IMR-90 (cell line): Measurements from ENCODE around the gene OXER1. TPM values are rescaled to one million over a fixed set of nuclear protein-coding genes. Genes with fewer than 3 reads are reported as not detected.
A peak's percentile ranks its signal among the peaks of the same experiment; 100 is the strongest.

ENCODE experiments used
- ATAC-seq: fragments of 200-7000 bp; cut with Tn5 transposase; 2 replicates; pipeline ENCODE4 v1.9.1; 2020; ENCODE audit warnings: low read depth, mild to moderate bottlenecking, moderate library complexity
- BruUV-seq: library from RNA; stranded (reverse); fragments of 400-500 nt; replicated peaks from 2 replicates; lab custom pipeline; 2021; lab: Mats Ljungman, UMichigan
- CTCF ChIA-PET: fragments of 300-600 bp; formaldehyde crosslinking; extraction: SDS; loops from one replicate; lab custom pipeline; 2021; ENCODE audit warnings: antibody characterized with exemption; lab: Yijun Ruan, JAX
- POLR2A ChIA-PET: fragments of 300-600 bp; sonication (Branson Sonifier 250); formaldehyde crosslinking; loops from one replicate; lab custom pipeline; 2022; ENCODE audit warnings: antibody characterized with exemption; ENCODE audit not compliant: unreplicated experiment; lab: Charles Lee
- DNase-seq: peaks from one replicate; pipeline ENCODE4 v3.0.0; 2013
- H2AFZ ChIP-seq: replicated peaks from 2 replicates; pipeline ENCODE3; 2013; ENCODE audit warnings: low read length, mild to moderate bottlenecking; ENCODE audit not compliant: poor library complexity
- H2AK5ac ChIP-seq: 2 replicates; pipeline ENCODE4 v1.6.1; 2013; ENCODE audit warnings: low read depth, low read length, inconsistent platforms
- H2AK9ac ChIP-seq: replicated peaks from 2 replicates; pipeline ENCODE3; 2013; ENCODE audit warnings: mild to moderate bottlenecking, low read depth, low read length, moderate library complexity; ENCODE audit not compliant: poor library complexity
- H2BK120ac ChIP-seq: 2 replicates; pipeline ENCODE4 v1.6.1; 2013; ENCODE audit warnings: low read depth, low read length, inconsistent platforms
- H2BK15ac ChIP-seq: 3 replicates; pipeline ENCODE4 v1.6.1; 2013; ENCODE audit warnings: low read depth, low read length, inconsistent platforms
- H2BK20ac ChIP-seq: 2 replicates; pipeline ENCODE4 v1.6.1; 2013; ENCODE audit warnings: low read depth, mild to moderate bottlenecking, inconsistent platforms, low read length, moderate library complexity
- H2BK5ac ChIP-seq: 2 replicates; pipeline ENCODE4 v1.6.1; 2013; ENCODE audit warnings: mild to moderate bottlenecking, low read depth, low read length, inconsistent platforms; ENCODE audit not compliant: poor library complexity, severe bottlenecking
- H3K14ac ChIP-seq: replicated peaks from 2 replicates; pipeline ENCODE4 v1.6.1; 2013; ENCODE audit warnings: low read depth, low read length, inconsistent platforms
- H3K18ac ChIP-seq: 2 replicates; pipeline ENCODE4 v1.6.1; 2013; ENCODE audit warnings: low read depth, low read length, control low read depth
- H3K23ac ChIP-seq: 2 replicates; pipeline ENCODE4 v1.6.1; 2013; ENCODE audit warnings: low read depth, low read length, inconsistent platforms
- H3K27ac ChIP-seq: 2 replicates; pipeline ENCODE4 v1.5.1; 2013; ENCODE audit warnings: mild to moderate bottlenecking, control low read depth, low read length; ENCODE audit not compliant: insufficient read depth
- H3K27me3 ChIP-seq: 2 replicates; pipeline ENCODE4 v1.6.1; 2013; ENCODE audit warnings: low read length; ENCODE audit not compliant: control insufficient read depth, insufficient read depth
- H3K36me3 ChIP-seq: 2 replicates; pipeline ENCODE4 v1.6.1; 2013; ENCODE audit warnings: low read length, mixed read lengths; ENCODE audit not compliant: control insufficient read depth, insufficient read depth
- H3K4ac ChIP-seq: 2 replicates; pipeline ENCODE4 v1.6.1; 2013; ENCODE audit warnings: low read depth, low read length, inconsistent platforms
- H3K4me1 ChIP-seq: 2 replicates; pipeline ENCODE4 v1.6.1; 2013; ENCODE audit warnings: low read length, mixed read lengths; ENCODE audit not compliant: control insufficient read depth, insufficient read depth
- H3K4me2 ChIP-seq: 2 replicates; pipeline ENCODE4 v1.6.1; 2013; ENCODE audit warnings: low read depth, mild to moderate bottlenecking, control low read depth, low read length, moderate library complexity
- H3K4me3 ChIP-seq: 2 replicates; pipeline ENCODE4 v1.5.1; 2013; ENCODE audit warnings: low read depth, mild to moderate bottlenecking, control low read depth, low read length, moderate library complexity; ENCODE audit not compliant: insufficient read depth
- H3K56ac ChIP-seq: 2 replicates; pipeline ENCODE4 v1.6.1; 2013; ENCODE audit warnings: low read length, inconsistent platforms; ENCODE audit not compliant: insufficient read depth; ENCODE audit errors: extremely low read depth
- H3K79me1 ChIP-seq, 2 experiments: 2 replicates each; pipeline ENCODE4 v1.6.1; 2013; ENCODE audit warnings: low read length in 2 of 2, inconsistent platforms in 1 of 2, low read depth in 1 of 2
- H3K9ac ChIP-seq: 2 replicates; pipeline ENCODE4 v1.6.1; 2013; ENCODE audit warnings: low read depth, low read length, control low read depth
- H3K9me1 ChIP-seq: 2 replicates; pipeline ENCODE4 v1.6.1; 2013; ENCODE audit warnings: low read length, inconsistent platforms; ENCODE audit not compliant: insufficient read depth
- H3K9me3 ChIP-seq: 2 replicates; pipeline ENCODE4 v1.6.1; 2013; ENCODE audit warnings: low read length; ENCODE audit not compliant: control insufficient read depth, insufficient read depth
- H4K20me1 ChIP-seq: 2 replicates; pipeline ENCODE4 v1.6.1; 2013; ENCODE audit warnings: low read length, inconsistent platforms; ENCODE audit not compliant: insufficient read depth
- H4K5ac ChIP-seq: 2 replicates; pipeline ENCODE4 v1.6.1; 2013; ENCODE audit warnings: mild to moderate bottlenecking, low read depth, low read length, control low read depth
- H4K8ac ChIP-seq, 2 experiments: 2 replicates each; pipeline ENCODE4 v1.6.1; 2013; ENCODE audit warnings: low read depth in 2 of 2, low read length in 2 of 2, control low read depth in 1 of 2, inconsistent platforms in 1 of 2
- H4K91ac ChIP-seq: 2 replicates; pipeline ENCODE4 v1.6.1; 2013; ENCODE audit warnings: low read depth, low read length, inconsistent platforms; ENCODE audit not compliant: insufficient read depth
- BHLHE40 ChIP-seq: fragments of 150-350 bp; IDR thresholded peaks from 2 replicates; pipeline ENCODE4 v1.6.1; 2016; ENCODE audit warnings: mild to moderate bottlenecking, low read depth, low read length
- WGBS, 2 experiments: methylation state at CpG; one replicate each; pipeline versions ENCODE4 v1.1.5 to v1.1.7; 2013; ENCODE audit warnings: missing lambda C conversion rate in 2 of 2; ENCODE audit not compliant: insufficient read length in 1 of 2; ENCODE audit errors: extremely low coverage in 2 of 2; 5-methylcytosine and 5-hydroxymethylcytosine counted together
- dilution Hi-C: fragments of 300-500 bp; cut with HindIII; formaldehyde crosslinking; loops from one replicate; pipeline ENCODE4 v1.14.3; 2018; ENCODE audit warnings: low sequenced_read_pairs; ENCODE audit not compliant: unreplicated experiment
- in situ Hi-C: fragments of 300-500 bp; cut with MboI; formaldehyde crosslinking; loops from 3 replicates; pipeline ENCODE4 v1.14.3; 2019; ENCODE audit warnings: low sequenced_read_pairs, inconsistent platforms, mixed read lengths
- intact Hi-C: fragments of 100-400 bp; cut with micrococcal nuclease; formaldehyde crosslinking; loops from 2 replicates; pipeline ENCODE4 v1.10.0; 2022
- polyA plus RNA-seq, 3 experiments: library from polyadenylated mRNA; depleted of rRNA; stranded (reverse); fragments of >200 nt; gene quantifications; 2 replicates each; pipeline ENCODE4 v1.2.3, GENCODE V29; 2012; ENCODE audit warnings: low replicate concordance in 1 of 3
- total RNA-seq: library from RNA; depleted of rRNA; stranded (reverse); fragments of >200 nt; gene quantifications from 2 replicates; pipeline ENCODE4 v1.2.3, GENCODE V29; 2012
- TF ChIP-seq, protein P1 (sequence below): fragments of 150-350 bp; IDR thresholded peaks from 2 replicates; pipeline ENCODE4 v1.6.1; 2017; ENCODE audit warnings: mild to moderate bottlenecking, antibody characterized with exemption, low read length, low read depth

Gene OXER1
- total and polyA plus RNA-seq, 2 of the 4 experiments (the other 2 are of a cell fraction), result not detected

DNA sequence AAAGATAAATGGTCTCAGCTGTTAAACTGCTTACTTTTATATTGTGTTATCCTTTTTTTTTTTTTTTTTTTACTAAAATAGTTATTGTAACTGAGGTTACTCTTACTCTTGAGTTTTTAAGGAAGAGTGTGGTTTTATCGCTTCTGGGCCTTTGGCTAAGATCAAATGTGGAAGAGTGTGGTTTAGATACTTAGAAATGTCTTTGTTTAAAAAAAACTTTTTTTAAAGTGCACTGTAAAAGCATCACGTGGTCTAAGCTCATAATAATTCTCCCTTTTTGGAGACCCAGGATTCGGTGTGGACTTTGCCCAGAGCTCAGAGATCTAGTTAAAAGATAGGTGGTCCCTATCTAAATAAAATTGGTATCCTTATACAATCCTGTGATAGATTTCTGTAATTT lies 11.9 kb upstream of the OXER1 start:
- no peaks in the 10 kb centered on the region for H3K79me1 ChIP-seq
- H2BK15ac ChIP-seq, result no peak overlapping the region
- no peaks in the 10 kb centered on the region for H4K20me1 ChIP-seq
- no peak overlapping the region for H4K91ac ChIP-seq
- no peak overlapping the region for H3K14ac ChIP-seq
- no peak overlapping the region for H3K4me2 ChIP-seq
- DNase-seq, result no peak
- WGBS, 2 experiments, result no CpG with 5 or more reads among the region's 3 CpGs
- ChIA-PET CTCF (no interaction called here), POLR2A (no interaction called here)
- intact Hi-C loops, result no loop called here
- BruUV-seq, result no TSS peak
- no peak for TF ChIP-seq BHLHE40
- TF ChIP-seq, protein P1, sequence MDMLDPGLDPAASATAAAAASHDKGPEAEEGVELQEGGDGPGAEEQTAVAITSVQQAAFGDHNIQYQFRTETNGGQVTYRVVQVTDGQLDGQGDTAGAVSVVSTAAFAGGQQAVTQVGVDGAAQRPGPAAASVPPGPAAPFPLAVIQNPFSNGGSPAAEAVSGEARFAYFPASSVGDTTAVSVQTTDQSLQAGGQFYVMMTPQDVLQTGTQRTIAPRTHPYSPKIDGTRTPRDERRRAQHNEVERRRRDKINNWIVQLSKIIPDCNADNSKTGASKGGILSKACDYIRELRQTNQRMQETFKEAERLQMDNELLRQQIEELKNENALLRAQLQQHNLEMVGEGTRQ, result peak; percentile 26; the same call in 1 of the 2 replicates
- H4K5ac ChIP-seq, result no peak overlapping the region
- ATAC-seq, result no peak
- in situ Hi-C loops, result no loop called here
- no peaks in the 10 kb centered on the region for H3K36me3 ChIP-seq
- dilution Hi-C loops, result no loop called here
- no peak overlapping the region for H2BK5ac ChIP-seq
- no peak overlapping the region for H3K23ac ChIP-seq
- 0 out of 2 replicates have a peak, but pooled peaks cover 2% of the 10 kb centered on the region for H3K4me1 ChIP-seq
- no peaks in the 10 kb centered on the region for H3K27me3 ChIP-seq
- H4K8ac ChIP-seq, result no peak overlapping the region
- H3K4ac ChIP-seq, result no peak overlapping the region
- H2AK9ac ChIP-seq, result no peak overlapping the region
- no peak overlapping the region for H3K9ac ChIP-seq
- H3K56ac ChIP-seq, result no peak overlapping the region
- H3K9me3 ChIP-seq, result no peaks in the 10 kb centered on the region; the same call in 1 of the 2 replicates
- no peak overlapping the region for H3K27ac ChIP-seq
- H3K18ac ChIP-seq, result no peak overlapping the region
- no peaks in the 10 kb centered on the region for H3K9me1 ChIP-seq
- H2AK5ac ChIP-seq, result no peak overlapping the region
- H2BK20ac ChIP-seq, result no peak overlapping the region
- H2AFZ ChIP-seq, result no peak overlapping the region
- no peak overlapping the region for H3K4me3 ChIP-seq
- no peak overlapping the region for H2BK120ac ChIP-seq
